GM08714 (cell line): ENCODE results near the gene GDF11.
A peak's percentile ranks its signal among the peaks of the same experiment; 100 is the strongest.

ENCODE experiments used
- H3K4me3 ChIP-seq: fragments of 200-500 bp; sonication (Bioruptor generic); 2 replicates; pipeline ENCODE4 v1.5.1; 2014; ENCODE audit warnings: mild to moderate bottlenecking, low read length, inconsistent platforms
- ZNF274 ChIP-seq: IDR thresholded peaks from 2 replicates; pipeline ENCODE4 v1.6.1; 2012; ENCODE audit warnings: mild to moderate bottlenecking, low read depth, low read length

GDF11 gene

GRCh38 chr12:55715169-55715764 is 27.7 kb upstream of the GDF11 start:
- no peak for TF ChIP-seq ZNF274
- H3K4me3 ChIP-seq = peak overlapping the region; percentile 65

- peak within 1 kb of the TSS; percentile 65 for H3K4me3 ChIP-seq
- TF ChIP-seq ZNF274 = no peak
Measured at GRCh38 chr12:55715833-55716581, 26.9 kb upstream of the GDF11 start, which contains the start of gene BLOC1S1. TSS of gene BLOC1S1 (plus strand) at chr12:55716046. CDS start at chr12:55716052, 6 bp downstream.

GRCh38 chr12:55716582-55716957 is 26.4 kb upstream of the GDF11 start:
- TF ChIP-seq ZNF274 = no peak
- H3K4me3 ChIP-seq = peak overlapping the region; percentile 65

- TF ChIP-seq ZNF274 = no peak
- peak overlapping the region; percentile 65 for H3K4me3 ChIP-seq
Measured at GRCh38 chr12:55717011-55718007, 25.6 kb upstream of the GDF11 start.

GRCh38 chr12:55718015-55718414 is 24.9 kb upstream of the GDF11 start:
- TF ChIP-seq ZNF274 = no peak
- H3K4me3 ChIP-seq = no peak overlapping the region; the same call in 1 of the 2 replicates

GRCh38 chr12:55718624-55719275 is 24.2 kb upstream of the GDF11 start:
- TF ChIP-seq ZNF274 = no peak
- no peak overlapping the region for H3K4me3 ChIP-seq

- H3K4me3 ChIP-seq = no peak overlapping the region
- TF ChIP-seq ZNF274 = no peak
Measured at GRCh38 chr12:55719371-55719770, 23.6 kb upstream of the GDF11 start.

GRCh38 chr12:55720071-55720564 is 22.8 kb upstream of the GDF11 start, which contains the start of gene RDH5:
TSS of gene RDH5 (plus strand) at chr12:55720393. CDS start at chr12:55721185, 792 bp downstream.
- no peak for TF ChIP-seq ZNF274
- no peak within 1 kb of the TSS for H3K4me3 ChIP-seq

GRCh38 chr12:55720894-55721444 is 22.0 kb upstream of the GDF11 start:
- no peak overlapping the region for H3K4me3 ChIP-seq
- TF ChIP-seq ZNF274 = no peak

- no peak for TF ChIP-seq ZNF274
- H3K4me3 ChIP-seq = no peak overlapping the region
Measured at GRCh38 chr12:55721601-55722213, 21.2 kb upstream of the GDF11 start.

- no peak overlapping the region for H3K4me3 ChIP-seq
- no peak for TF ChIP-seq ZNF274
Measured at GRCh38 chr12:55722948-55723347, 20.0 kb upstream of the GDF11 start.

- TF ChIP-seq ZNF274 = no peak
- H3K4me3 ChIP-seq = no peak overlapping the region
Measured at GRCh38 chr12:55723516-55724225, 19.3 kb upstream of the GDF11 start.
